Activated CD4-positive, alpha-beta T cell treated with anti-CD3 and anti-CD28 coated beads, Interleukin-10, Interleukin-2, amounts not matched to agents 100 ng/mL and 50 ng/mL, durations not matched to agents 16 hours and 8 hours (primary cell): ENCODE results near the gene ARHGAP26.
A peak's percentile ranks its signal among the peaks of the same experiment; 100 is the strongest.
"Not testable (repeated sequence)": the region's sequence is repeated elsewhere in the genome, so short reads cannot be mapped to it uniquely, and the experiment has no call there.

ENCODE experiments used
- DNase-seq: peaks from one replicate; pipeline ENCODE4 v3.0.0-alpha.2; 2020

Gene ARHGAP26

GRCh38 chr5:143105216-143105905, 335.2 kb downstream of the ARHGAP26 start:
- DNase-seq = peak; percentile 21

GRCh38 chr5:143106174-143106573, 336.0 kb downstream of the ARHGAP26 start:
- no peak for DNase-seq

- DNase-seq = no peak
Measured at GRCh38 chr5:143108498-143109128, 338.4 kb downstream of the ARHGAP26 start.

DNA sequence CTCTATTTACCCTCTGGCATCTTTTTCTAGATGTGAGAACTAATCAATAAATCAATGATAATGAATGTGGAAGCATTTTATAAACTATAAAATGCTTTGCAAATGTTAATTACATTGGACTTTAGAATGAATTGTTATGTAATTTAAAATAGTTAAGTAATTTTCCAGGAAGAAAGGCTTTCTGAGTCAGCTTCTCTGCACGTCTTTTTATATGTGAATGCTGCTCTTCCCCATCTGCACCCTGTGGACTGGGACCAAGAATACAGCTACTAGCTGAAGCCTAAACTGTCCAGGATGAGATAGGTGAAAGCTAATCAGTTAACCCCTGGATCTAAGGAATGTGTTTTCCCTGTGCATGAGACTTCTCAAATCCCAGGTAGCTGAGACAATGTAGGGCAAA, 340.4 kb downstream of the ARHGAP26 start:
- no peak for DNase-seq

- no peak for DNase-seq
Measured at GRCh38 chr5:143111799-143112198, 341.6 kb downstream of the ARHGAP26 start.

- no peak for DNase-seq
Measured at GRCh38 chr5:143113461-143113860, 343.3 kb downstream of the ARHGAP26 start.

GRCh38 chr5:143114481-143114880, 344.3 kb downstream of the ARHGAP26 start:
- no peak for DNase-seq

GRCh38 chr5:143115381-143115780, 345.2 kb downstream of the ARHGAP26 start:
- DNase-seq = no peak

GRCh38 chr5:143116814-143117213, 346.6 kb downstream of the ARHGAP26 start:
- no peak for DNase-seq

DNA sequence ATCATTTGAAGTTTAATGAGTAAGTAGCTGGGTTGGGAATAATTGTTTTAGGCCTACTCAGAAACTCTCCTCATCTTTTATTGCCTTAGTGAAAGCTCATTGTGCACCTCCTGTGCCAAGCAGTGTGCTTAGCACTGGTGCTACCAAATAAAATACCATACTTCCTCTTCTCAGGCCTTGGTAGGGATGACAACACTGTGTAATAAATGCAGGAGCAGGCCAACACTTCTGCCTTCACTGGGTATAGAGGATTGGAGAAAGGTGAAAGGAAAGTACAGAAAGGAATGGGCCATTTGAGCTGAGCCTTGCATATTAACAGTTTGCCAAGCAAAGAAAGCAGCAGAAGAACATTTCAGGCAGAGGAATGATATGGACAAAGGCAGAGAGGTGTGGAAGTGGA, 347.6 kb downstream of the ARHGAP26 start:
- no peak for DNase-seq

DNA sequence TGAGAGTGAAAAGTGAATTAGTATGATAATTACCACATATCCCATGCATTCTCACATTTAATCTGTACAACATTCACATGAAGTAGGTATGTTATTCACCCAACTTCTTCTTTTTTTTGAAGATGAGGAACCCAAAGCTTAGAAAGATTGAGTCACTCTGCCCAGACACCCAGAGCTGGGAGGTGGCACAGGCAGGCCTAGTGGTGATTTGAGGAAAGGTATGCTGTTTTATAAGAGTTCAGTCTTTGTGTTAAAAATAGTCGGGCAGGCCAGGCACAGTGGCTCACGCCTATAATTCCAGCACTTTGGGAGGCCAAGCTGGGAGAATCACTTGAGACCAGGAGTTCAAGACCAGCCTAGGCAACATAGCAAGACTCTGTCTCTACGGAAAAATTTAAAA, 348.0 kb downstream of the ARHGAP26 start:
- no peak for DNase-seq

GRCh38 chr5:143118818-143119217, 348.6 kb downstream of the ARHGAP26 start:
- DNase-seq = not testable (repeated sequence)

GRCh38 chr5:143119291-143119769, 349.2 kb downstream of the ARHGAP26 start:
- peak; percentile 53 for DNase-seq

DNA sequence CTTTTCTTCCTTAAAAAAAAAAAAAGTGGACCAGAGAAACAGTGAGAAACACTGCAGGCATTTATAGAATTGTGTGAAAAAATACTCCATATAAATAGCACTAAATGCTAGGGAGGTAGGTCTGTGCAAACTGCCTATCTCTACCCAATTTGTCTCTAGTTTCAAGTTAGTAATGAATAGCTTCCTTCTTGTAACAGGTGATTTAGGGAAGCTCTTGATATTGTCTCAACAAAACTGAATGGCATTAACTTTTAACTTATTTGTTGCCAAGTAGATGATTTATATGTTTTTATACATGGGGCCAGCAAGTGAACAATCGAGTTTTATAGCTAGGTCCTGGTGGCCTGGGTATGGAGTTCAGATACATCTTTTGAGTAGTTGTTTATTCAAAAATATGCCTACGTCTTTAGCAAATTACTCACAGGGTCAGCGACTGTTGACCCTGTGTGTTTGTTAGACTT, 349.7 kb downstream of the ARHGAP26 start:
- no peak for DNase-seq

DNA sequence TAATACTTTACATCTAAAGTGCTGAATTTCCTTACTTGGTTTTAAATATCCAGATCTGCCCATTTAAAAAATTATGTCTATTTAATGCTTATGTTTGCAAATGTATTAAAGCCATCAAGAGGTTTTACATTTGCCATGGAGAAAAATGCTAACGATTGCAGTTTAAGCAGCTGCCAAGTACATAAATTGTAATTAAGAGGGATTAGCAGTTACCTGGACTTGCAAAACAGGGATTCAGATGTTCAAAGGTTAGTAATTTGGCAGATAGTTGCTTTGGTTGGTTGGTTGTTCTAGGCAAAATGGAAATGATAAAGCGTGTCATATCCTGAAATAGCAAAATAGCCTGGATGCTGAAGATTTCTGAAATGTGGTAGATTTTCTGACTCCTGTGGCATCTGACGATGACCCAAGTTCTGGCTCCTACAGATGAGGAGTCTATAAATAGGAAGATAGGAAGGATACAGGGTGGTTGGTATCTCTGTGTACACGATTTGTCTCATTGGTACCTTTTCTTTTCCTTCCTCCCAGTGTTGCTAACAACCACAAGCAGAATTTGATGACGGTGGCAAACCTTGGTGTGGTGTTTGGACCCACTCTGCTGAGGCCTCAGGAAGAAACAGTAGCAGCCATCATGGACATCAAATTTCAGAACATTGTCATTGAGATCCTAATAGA, 350.4 kb downstream of the ARHGAP26 start:
- DNase-seq = no peak

- DNase-seq = peak; percentile 58
Measured at GRCh38 chr5:143121135-143121475, 350.9 kb downstream of the ARHGAP26 start.

DNA sequence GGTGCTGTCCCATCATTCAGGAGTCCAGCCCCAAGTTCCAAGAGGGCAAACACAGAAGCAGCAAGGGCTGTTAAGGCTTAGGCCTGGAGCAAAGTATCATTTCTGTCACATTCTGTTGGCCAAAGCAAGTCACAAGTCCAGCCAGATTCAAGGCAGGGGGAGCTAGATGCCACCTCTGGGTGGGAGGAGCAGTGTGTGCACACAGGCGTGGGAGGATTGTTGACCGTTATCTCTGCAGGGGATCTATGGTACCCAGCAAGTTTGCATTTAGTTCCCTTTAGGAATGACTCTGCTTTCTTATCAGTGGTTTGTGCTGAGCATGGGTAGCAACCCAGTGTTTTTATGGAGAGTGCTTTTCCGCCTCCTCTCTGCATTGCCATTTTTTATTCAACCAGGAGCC, 354.4 kb downstream of the ARHGAP26 start:
- peak; percentile 30 for DNase-seq

DNA sequence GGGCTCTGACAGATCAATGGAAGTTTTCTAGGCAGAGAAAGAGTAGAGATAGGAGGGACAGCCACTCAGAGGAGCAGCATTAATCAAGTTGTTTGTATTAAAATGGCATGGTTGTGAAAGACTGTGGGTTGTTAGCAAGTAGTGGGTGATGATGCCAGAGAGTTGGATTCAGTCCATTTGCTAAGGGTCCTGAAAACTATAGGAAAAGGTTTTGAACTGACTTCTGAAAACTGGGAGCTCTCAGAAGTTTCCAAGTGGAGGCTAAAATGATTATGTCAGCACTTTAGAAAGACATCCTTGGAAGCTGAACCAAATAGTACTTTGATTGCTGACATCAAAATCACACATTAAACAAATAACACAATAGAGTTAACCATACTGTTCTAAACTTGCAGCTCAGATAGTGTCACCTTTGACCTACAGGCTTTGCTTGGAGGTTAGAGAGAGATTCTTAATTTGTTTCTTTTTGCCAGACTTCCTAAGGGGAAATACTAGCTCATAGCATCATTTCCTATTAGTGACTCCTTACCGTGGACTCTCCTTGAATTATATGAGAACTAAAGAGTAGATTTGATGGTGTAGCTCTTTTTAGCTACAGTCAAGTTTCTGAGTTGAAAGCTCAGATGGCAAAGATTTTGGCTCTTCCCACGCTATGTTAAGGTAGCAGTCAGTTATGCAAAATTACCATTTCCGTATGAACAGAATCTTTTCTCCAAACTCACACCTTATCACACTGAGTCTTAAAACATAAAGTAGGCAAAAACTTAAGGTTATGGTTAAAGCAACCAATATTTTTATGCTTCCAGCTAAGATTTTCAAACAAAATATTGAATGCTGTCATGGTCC, 356.2 kb downstream of the ARHGAP26 start:
- DNase-seq = no peak

- no peak for DNase-seq
Measured at GRCh38 chr5:143128412-143129071, 358.4 kb downstream of the ARHGAP26 start.

GRCh38 chr5:143129203-143129602, 359.0 kb downstream of the ARHGAP26 start:
- DNase-seq = no peak

- DNase-seq = no peak
Measured at GRCh38 chr5:143129910-143130612, 359.9 kb downstream of the ARHGAP26 start.
